ENCODE data around the gene GTF2H2C_2.
"Not testable (repeated sequence)": the region's sequence is repeated elsewhere in the genome, so short reads cannot be mapped to it uniquely, and the experiment has no call there.

The GTF2H2C_2 gene

DNA sequence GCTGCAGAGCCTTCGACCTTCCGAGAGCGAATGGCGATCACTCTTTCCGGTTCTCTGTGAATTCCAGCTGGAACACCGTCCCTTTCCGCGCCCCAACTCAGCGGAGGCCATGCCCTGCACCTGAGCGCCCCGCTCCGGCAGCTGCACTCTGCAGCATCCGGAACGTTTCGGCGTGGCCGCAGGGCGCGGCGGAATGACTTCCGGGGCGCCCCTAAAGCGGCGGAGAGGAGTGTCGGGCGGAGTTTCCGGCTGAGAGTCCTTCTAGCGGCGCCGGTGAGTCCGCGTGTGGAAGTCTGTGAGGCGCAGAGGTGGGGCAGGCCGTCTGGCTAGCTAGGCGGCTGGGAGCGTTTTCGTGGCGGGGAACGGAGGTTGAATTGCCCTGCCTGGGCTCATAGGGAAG lies at the start of gene GTF2H2C_2:
GTF2H2C_2 (plus strand) TSS at position 252 of the 400 bp plus-strand sequence.
- DNase-seq, result not testable (repeated sequence)

DNA sequence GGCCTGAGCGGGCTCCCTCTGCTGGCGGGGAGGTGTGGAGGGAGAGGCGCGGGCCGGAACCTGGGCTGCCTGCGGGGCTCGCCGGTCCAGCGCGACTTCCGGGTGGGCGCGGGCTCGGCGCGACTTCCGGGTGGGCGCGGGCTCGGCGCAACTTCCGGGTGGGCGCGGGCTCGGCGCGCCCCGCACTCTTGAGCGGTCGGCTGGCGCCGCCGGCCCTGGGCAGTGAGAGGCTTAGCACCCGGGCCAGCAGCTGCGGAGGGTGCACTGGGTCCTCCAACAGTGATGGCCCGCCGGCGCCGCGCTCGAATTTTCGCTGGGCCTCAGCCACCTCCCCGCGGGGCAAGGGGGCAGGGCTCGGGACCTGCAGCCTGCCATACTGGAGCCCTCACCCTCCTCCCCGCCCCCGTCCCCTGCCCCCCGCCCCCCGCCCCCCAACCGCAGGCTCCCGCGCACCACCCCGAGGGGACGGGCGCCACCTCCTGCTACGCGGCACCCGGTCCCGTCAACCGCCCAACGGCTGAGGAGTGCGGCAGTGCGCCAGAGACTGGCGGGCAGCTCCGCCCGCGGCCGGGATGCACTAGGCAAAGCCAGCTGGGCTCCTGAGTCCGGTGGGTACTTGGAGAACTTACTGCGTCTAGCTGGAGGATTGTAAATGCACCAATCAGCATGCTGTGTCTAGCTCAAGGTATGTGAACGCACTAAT lies 14.0 kb upstream of the GTF2H2C_2 start:
- not testable (repeated sequence) for DNase-seq

DNA sequence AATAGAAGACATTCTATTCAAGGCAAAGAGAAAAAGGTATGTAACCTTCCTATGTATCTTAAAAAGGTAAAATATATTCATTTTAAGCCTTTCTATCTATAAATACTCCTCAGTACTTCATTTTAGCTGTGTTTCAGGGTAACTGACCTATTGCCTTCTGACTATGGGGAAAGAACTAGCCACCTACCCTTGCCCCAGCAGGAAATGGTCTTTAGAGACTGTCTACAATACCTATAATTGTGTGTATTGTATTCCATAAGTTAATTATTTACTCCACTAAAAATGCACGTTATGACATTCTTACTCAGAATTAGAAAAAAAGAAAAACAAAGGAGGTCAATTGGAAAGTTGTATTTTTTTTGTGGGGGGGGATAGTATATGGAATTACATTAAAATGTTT lies 6.2 kb downstream of the GTF2H2C_2 start:
- not testable (repeated sequence) for DNase-seq

DNA sequence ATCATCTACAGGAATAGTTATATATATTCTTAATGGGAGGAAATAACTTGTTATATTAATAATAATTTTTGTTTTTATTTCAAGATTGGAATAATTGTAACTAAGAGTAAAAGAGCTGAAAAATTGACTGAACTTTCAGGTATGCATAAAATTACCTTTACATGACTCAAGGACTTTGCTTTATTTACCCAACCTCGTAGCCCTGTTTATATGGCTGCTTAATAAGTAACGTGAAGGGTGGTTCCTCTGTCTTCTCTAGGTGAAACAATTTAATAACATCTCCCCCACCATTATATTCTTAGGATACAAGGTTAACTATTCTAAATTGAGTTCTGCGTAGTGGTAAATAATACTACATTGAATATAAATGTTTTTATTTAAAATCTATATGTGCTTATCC lies 8.0 kb downstream of the GTF2H2C_2 start:
- DNase-seq, result not testable (repeated sequence)

DNA sequence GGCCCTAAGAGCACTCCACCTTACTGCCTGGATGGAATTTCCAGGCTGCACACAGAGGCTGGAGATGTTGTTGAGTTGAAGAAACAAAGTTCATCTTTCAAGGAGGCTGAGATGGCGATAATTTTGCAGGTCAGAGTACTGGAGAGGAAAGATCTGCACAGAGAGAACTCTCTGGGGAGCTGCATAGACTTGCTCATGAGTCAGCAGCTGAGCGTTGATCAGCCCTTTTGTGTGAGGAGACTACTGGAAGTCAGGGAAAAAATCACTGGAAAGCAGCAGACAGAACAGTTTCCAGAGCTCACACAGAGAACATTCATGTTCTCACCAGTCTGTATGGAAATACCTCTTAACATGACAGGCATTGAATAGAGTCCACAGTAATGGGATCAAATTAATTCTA lies 23.4 kb downstream of the GTF2H2C_2 start:
- DNase-seq, result not testable (repeated sequence)

DNA sequence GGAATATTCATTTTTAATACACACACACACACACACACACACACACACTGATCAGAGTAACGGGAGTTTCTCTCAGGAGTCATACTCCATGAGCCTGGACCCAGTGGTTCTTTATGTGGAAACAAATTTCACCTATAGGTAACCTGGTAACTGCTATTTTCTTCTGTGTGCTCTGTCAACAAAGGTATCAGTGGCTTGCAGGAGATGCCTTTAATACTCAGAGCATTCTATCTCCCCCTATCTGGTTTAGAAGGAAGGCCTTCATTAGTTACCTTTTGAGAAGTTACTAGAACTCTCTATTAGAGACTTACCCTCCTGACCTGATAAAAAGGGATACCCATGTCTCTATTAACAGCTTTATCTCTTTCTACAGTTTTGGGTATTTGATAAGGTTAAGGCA lies 34.4 kb downstream of the GTF2H2C_2 start:
- not testable (repeated sequence) for DNase-seq

DNA sequence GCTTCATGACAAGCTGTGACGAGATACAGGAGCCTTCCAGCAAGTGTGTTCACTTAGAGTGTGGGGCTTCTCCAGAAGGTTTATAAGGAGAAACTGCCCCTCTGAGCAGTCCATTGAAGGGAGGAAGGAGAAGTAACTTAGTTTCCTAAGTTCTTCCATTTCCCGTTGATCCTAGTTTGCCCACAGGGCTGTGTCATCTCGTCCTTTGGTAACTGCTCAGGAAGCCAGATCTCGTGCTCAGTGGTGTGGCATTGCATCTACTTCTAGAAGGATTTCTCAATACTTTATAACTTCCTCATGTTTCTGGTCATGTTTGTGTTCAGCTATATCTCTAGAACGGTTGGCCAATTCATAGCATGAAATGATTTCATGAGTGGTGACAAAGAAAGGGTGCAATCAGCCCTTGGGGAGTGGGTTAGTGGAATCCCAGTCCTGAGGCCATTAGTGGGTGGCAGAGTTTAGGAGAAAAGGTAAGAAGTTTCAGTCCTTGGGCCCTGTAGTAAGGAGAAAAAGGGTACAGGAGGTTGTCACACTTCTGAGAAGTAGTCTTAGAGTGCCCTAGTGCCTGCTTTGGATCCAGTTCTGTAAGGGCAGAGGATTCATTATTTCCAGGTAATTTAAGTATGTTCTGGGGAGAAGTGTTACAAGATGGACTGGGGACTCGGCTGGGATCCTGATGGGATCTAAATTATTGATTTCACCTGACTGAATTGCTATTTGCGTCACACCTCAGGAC lies 36.2 kb downstream of the GTF2H2C_2 start:
- DNase-seq, result not testable (repeated sequence)

DNA sequence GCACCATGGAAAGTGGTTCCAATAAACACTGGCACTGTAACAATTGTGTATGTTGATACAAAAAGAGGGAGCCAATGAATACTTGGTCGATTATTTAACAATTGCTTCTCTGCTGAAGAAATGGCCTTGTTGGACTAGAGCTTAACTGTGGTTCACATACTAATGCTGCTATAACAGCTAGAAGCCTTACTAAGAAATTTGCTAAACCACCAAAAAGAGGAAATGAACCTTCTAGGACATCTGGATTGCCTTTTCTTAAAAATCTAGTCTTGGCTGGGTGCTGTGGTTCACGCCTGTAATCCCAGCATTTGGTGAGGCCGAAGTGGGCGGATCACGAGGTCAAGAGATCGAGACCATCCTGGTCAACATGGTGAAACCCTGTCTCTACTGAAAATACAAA lies 41.9 kb downstream of the GTF2H2C_2 start:
- not testable (repeated sequence) for DNase-seq

DNA sequence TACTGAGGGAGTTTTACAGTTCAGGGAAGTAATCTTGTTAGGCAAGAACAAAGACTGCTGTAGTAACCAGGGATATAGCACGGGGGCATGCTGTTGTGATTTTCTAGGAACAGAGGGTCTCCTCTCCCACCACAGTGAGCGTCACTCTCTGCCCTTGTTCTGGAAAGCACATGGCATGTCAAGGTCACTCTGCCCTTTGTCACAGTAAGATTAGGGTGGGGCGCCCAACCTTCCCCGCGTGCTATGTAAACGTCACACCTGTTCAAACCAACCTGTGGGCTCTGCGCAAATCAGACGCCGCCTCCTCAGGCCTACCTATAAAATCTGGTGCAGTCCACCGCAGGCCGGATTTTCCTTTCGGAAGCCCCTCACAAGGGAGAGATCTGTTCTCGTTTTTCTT lies 44.0 kb downstream of the GTF2H2C_2 start:
- peak; percentile 37 for DNase-seq

DNA sequence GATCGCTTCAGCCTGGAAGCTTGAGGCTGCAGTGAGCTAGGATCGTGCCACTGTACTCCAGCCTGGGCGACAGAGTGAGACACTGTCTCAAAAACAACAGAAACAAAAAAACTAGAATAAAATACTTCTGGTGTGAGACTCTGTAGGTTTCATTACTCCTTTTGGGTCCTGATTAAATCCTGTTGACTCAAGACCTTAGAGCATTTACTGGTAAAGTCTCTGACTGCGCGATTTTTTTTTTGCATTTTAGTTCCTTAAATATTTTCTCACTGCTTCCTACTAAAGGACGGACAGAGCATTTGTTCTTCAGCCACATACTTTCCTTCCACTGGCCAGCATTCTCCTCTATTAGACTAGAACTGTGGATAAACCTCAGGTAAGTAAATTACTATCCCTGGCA lies 46.8 kb downstream of the GTF2H2C_2 start:
- not testable (repeated sequence) for DNase-seq

DNA sequence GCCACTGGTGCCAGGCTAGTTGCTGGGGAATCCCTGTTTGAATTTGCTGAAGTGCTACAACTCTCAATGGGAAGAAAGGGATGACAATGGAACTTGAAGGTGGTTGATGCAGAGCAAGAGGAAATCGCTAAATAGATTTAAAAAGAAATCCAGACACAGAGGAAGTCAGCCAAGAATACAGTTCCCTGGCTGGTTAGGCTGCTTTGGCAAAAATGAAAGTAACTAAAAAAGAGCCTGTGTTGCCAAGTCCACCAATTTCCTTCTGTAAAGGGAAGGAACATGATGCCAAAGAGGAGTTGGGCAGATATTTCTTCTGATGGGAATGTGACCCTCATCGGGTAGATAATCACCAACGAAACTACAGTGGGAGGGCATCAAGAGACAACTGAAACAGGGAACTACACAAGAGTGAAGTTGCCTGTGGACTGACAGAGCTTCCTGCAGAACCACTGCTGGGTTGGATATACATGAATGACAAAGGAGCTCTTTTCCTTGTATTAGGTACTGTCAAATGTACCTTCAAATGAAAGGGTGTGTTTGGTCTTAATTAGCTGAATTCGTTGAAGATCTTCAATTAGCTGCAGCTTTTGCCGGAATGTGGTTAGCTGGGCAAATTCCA lies 49.0 kb downstream of the GTF2H2C_2 start:
- not testable (repeated sequence) for DNase-seq

DNA sequence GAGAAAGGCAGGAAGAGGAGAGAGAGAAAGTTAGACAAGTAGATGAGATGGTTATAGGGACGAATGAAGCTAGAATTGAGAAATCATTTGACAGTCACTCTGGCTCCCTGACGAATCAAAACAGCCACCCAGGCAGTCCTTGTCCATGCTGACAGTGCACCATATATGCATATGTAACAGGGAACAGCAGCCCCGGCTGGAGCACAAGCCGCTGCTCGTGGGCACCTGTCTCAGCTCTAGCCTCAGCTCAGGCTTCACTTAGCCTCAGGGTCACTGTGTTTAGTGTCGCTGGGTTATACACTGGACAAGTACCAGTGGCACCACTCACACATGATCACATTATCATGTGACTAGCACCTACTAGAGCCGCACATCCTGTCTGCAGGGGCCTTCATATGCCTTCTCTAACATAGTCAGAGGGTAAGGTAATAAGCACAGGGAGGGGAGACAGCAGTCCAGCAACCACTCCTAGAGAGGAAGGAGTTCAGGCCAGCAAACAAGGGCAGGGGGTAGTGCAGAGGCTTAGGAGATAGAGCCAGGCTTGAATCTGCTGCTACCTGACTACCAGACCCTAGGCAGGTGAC lies 54.9 kb downstream of the GTF2H2C_2 start:
- DNase-seq, result not testable (repeated sequence)
